Measurements from ENCODE around the gene COL4A6.

DNA sequence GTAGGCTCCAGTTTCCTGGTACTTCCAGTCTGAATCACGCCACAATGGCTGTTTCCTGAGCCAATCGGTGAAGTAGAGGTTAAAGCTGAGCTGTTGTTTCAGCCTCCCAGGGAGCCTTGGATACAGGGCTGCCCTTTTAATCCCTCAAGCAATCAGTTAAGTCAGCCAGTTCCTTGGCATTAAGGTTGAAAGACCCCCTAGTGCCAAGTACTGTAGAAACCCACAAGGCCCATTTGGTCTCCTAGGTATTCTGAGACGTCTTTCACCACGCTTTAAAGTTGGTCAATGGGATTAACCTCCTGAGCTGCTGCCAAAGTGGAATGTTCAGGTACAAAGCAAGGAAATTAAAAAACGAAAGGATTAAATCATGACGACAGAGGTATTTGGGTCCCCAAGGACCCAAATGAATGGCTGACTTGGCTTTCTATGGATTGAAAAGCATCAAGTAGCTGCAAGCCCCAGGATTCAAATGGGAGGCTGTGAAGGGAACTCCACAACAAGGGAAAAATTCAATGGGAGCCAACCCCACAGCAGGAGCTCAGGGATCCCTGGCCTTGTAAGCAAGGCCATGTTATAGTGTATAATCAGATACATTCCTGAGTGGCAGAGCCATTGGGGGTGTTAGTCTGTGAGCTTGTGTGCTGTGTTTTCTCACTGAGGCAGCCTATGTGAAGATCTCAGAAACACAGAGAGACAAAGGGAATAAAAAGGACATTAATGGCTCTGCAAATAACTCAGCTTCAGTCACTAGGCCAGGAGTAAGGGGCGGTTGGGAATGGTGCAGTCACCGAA lies 260.7 kb downstream of the COL4A6 start:
- TF ChIP-seq CTCF (IDR thresholded peaks at IDR 0.05; ENCODE audit: poor library complexity) (no peak), EZH2 (IDR thresholded peaks at IDR 0.05; ENCODE audit: borderline replicate concordance) (no peak), EZH2phosphoT487 (IDR thresholded peaks at IDR 0.05; ENCODE audit: low read depth, severe bottlenecking, unreplicated experiment) (no peak)

Data from hepatocyte (in vitro differentiated cells).